SK-N-SH (cell line): ENCODE data around the gene SV2C. TPM values are rescaled to one million over a fixed set of nuclear protein-coding genes. Genes with fewer than 3 reads are reported as not detected.
A peak's percentile ranks its signal among the peaks of the same experiment; 100 is the strongest.

Experiments used
- CTCF ChIA-PET: fragments of 300-600, 350-600 bp; formaldehyde crosslinking; extraction: SDS; loops from one replicate; lab custom pipeline; 2021; lab: Yijun Ruan, JAX
- POLR2A ChIA-PET: fragments of 350-600 bp; sonication (Branson Sonifier 250); formaldehyde crosslinking; extraction: SDS; loops from one replicate; lab custom pipeline; 2020; ENCODE audit warnings: antibody characterized with exemption, inconsistent platforms; lab: Yijun Ruan, JAX
- DNase-seq: peaks from one replicate; pipeline ENCODE4 v3.0.0; 2012
- H2AFZ ChIP-seq: fragments of 200-600 bp; sonication (generic); 2 replicates; pipeline ENCODE4 v1.8.1; 2016; ENCODE audit warnings: antibody characterized with exemption, mild to moderate bottlenecking, low read depth
- H3F3A ChIP-seq: fragments of 200-600 bp; sonication (generic); replicated peaks from 2 replicates; pipeline ENCODE3; 2016; ENCODE audit warnings: antibody characterized with exemption, mild to moderate bottlenecking; ENCODE audit not compliant: insufficient read depth
- H3K27ac ChIP-seq, 2 experiments: fragments of 200-500 bp in 1 of 2; fragments of 200-600 bp in 1 of 2; sonication (Bioruptor generic) in 1 of 2; sonication (generic), shearing (Covaris generic) in 1 of 2; 2 replicates each; pipeline versions ENCODE4 v1.5.1 to v1.6.1; 2014 to 2016; ENCODE audit warnings: low read depth in 2 of 2, inconsistent platforms in 1 of 2, low read length in 1 of 2, mild to moderate bottlenecking in 1 of 2, mixed read lengths in 1 of 2
- H3K27me3 ChIP-seq: fragments of 200-600 bp; sonication (generic), shearing (Covaris generic); 2 replicates; pipeline ENCODE4 v1.6.1; 2016; ENCODE audit warnings: mixed run types; ENCODE audit not compliant: insufficient read depth
- H3K36me3 ChIP-seq, 2 experiments: fragments of 200-500 bp in 1 of 2; fragments of 200-600 bp in 1 of 2; sonication (Bioruptor generic) in 1 of 2; sonication (generic) in 1 of 2; replicated peaks in 1 of 2; 2 replicates each; pipeline versions ENCODE3 to v1.5.1; 2014 to 2016; ENCODE audit warnings: low read length in 1 of 2, mild to moderate bottlenecking in 1 of 2; ENCODE audit not compliant: insufficient read depth in 2 of 2, control insufficient read depth in 1 of 2
- H3K4me1 ChIP-seq, 2 experiments: fragments of 200-500 bp in 1 of 2; fragments of 200-600 bp in 1 of 2; sonication (Bioruptor generic) in 1 of 2; sonication (generic), shearing (Covaris generic) in 1 of 2; 2 replicates each; pipeline versions ENCODE4 v1.5.1 to v1.6.1; 2014 to 2016; ENCODE audit warnings: low read depth in 1 of 2, low read length in 1 of 2, mixed run types in 1 of 2; ENCODE audit not compliant: insufficient read depth in 2 of 2, control insufficient read depth in 1 of 2
- H3K4me2 ChIP-seq: fragments of 200-600 bp; sonication (generic), shearing (Covaris generic); 2 replicates; pipeline ENCODE4 v1.6.1; 2017; ENCODE audit warnings: mixed run types
- H3K4me3 ChIP-seq, 2 experiments: fragments of 200-500 bp in 1 of 2; fragments of 200-600 bp in 1 of 2; sonication (Bioruptor generic) in 1 of 2; sonication (generic), shearing (Covaris generic) in 1 of 2; 2 replicates each; pipeline versions ENCODE4 v1.5.1 to v1.8.1; 2014 to 2016; ENCODE audit warnings: low read depth in 2 of 2, inconsistent platforms in 1 of 2, low read length in 1 of 2, mild to moderate bottlenecking in 1 of 2, mixed read lengths in 1 of 2, moderate library complexity in 1 of 2
- H3K79me2 ChIP-seq: fragments of 200-600 bp; sonication (generic); 2 replicates; pipeline ENCODE4 v1.8.1; 2017; ENCODE audit warnings: mild to moderate bottlenecking; ENCODE audit not compliant: insufficient read depth
- H3K9ac ChIP-seq: fragments of 200-600 bp; sonication (generic); 2 replicates; pipeline ENCODE4 v1.6.1; 2017; ENCODE audit warnings: mixed run types
- H3K9me2 ChIP-seq: fragments of 200-600 bp; sonication (generic); 2 replicates; pipeline ENCODE4 v1.6.1; 2017; ENCODE audit warnings: mixed run types
- H3K9me3 ChIP-seq: fragments of 200-600 bp; sonication (generic); 2 replicates; pipeline ENCODE4 v1.6.1; 2017; ENCODE audit warnings: mixed run types, mild to moderate bottlenecking, moderate library complexity
- H4K20me1 ChIP-seq: fragments of 200-600 bp; sonication (generic); 2 replicates; pipeline ENCODE4 v1.6.1; 2017; ENCODE audit warnings: mild to moderate bottlenecking, mixed run types; ENCODE audit not compliant: insufficient read depth
- CTCF ChIP-seq: fragments of 200-600 bp; sonication (generic); IDR thresholded peaks from 2 replicates; pipeline ENCODE4 v1.6.1; 2017; ENCODE audit warnings: antibody characterized with exemption, mild to moderate bottlenecking, moderate library complexity
- MXI1 ChIP-seq: IDR thresholded peaks from 2 replicates; pipeline ENCODE4 v1.6.1; 2012; ENCODE audit warnings: mild to moderate bottlenecking, low read depth, low read length, improper control_type of control experiment
- NRF1 ChIP-seq: IDR thresholded peaks from 2 replicates; pipeline ENCODE4 v1.6.1; 2012; ENCODE audit warnings: low read depth, mild to moderate bottlenecking, low read length
- RAD21 ChIP-seq: IDR thresholded peaks from 2 replicates; pipeline ENCODE4 v1.6.1; 2012; ENCODE audit warnings: mild to moderate bottlenecking, low read length
- RFX5 ChIP-seq: IDR thresholded peaks from 2 replicates; pipeline ENCODE4 v1.6.1; 2012; ENCODE audit warnings: mild to moderate bottlenecking, improper control_type of control experiment, low read length
- SMC3 ChIP-seq: IDR thresholded peaks from 2 replicates; pipeline ENCODE4 v1.6.1; 2012; ENCODE audit warnings: low read depth, low read length, improper control_type of control experiment
- TAF1 ChIP-seq: IDR thresholded peaks from 2 replicates; pipeline ENCODE4 v1.6.1; 2012; ENCODE audit warnings: low read depth, mild to moderate bottlenecking, low read length, moderate library complexity, borderline replicate concordance
- WGBS: methylation state at CpG from one replicate; pipeline ENCODE4 v1.1.6; 2017; ENCODE audit warnings: low lambda C conversion rate; 5-methylcytosine and 5-hydroxymethylcytosine counted together
- polyA plus RNA-seq, 3 experiments: library from polyadenylated mRNA; depleted of rRNA; stranded (reverse); fragments of >200 nt; gene quantifications; 2 replicates each; pipeline ENCODE4 v1.2.3, GENCODE V29; 2012

SV2C gene
- polyA plus RNA-seq, 1 of the 3 experiments (the other 2 are of a cell fraction): 0.05 TPM

GRCh38 chr5:76074487-76075065, 8.6 kb upstream of the SV2C start:
- H3K36me3 ChIP-seq: no peaks in the 10 kb centered on the region
- POLR2A ChIA-PET: no interaction called here

GRCh38 chr5:76081811-76082771, 1.1 kb upstream of the SV2C start:
- no peaks in the 10 kb centered on the region for H3K79me2 ChIP-seq
- peak overlapping the region in 1 of 2 experiments; percentile 98; a peak in 2 of 4 replicates for H3K27ac ChIP-seq
- H3K36me3 ChIP-seq: no peaks in the 10 kb centered on the region
- H3K4me3 ChIP-seq: peak overlapping the region in 1 of 2 experiments; percentile 55; a peak in 2 of 4 replicates
- ChIA-PET CTCF (interaction anchor here (0.6 to 7.8 kb wide), 8 partner anchors 43 to 536 kb away, joined by 3 to 79 read pairs (median 3); no protein-coding TSS in a partner anchor), POLR2A (interaction anchor here (0.7 kb wide), 1 partner anchor 50 kb away, joined by 4 read pairs; no protein-coding TSS in a partner anchor)
- peaks cover 0 to 2% of the 10 kb centered on the region in 2 experiments; a peak in 2 of 4 replicates for H3K4me1 ChIP-seq
- peaks cover 28% of the 10 kb centered on the region for H3K27me3 ChIP-seq
- no peak overlapping the region for H2AFZ ChIP-seq
- no peaks in the 10 kb centered on the region for H3K9me3 ChIP-seq
- H3F3A ChIP-seq: no peaks in the 10 kb centered on the region
- no peaks in the 10 kb centered on the region for H4K20me1 ChIP-seq
- TF ChIP-seq RAD21 (peak; percentile 13; the same call in 1 of the 2 replicates), NRF1 (no peak)
- WGBS: 8% methylated on average over 18 of the region's 45 CpGs
- no peaks in the 10 kb centered on the region for H3K9me2 ChIP-seq
- peak overlapping the region; percentile 66 for H3K4me2 ChIP-seq
- no peak overlapping the region for H3K9ac ChIP-seq
- peak; percentile 82 for DNase-seq

More at GRCh38 chr5:76074487-76075065, 8.6 kb upstream of the SV2C start:
- DNase-seq: peak; percentile 36
- Histone ChIP-seq H2AFZ (no peak overlapping the region), H3K9ac (no peak overlapping the region), H3F3A (no peaks in the 10 kb centered on the region), H3K27me3 (no peaks in the 10 kb centered on the region), H3K4me1 (no peaks in the 10 kb centered on the region), H3K4me2 (no peak overlapping the region), H3K9me3 (no peaks in the 10 kb centered on the region), H4K20me1 (no peaks in the 10 kb centered on the region), H3K4me3 (no peak overlapping the region), H3K9me2 (no peaks in the 10 kb centered on the region), H3K79me2 (no peaks in the 10 kb centered on the region), H3K27ac (no peak overlapping the region)
- CTCF ChIA-PET: interaction anchor here (0.8 to 1.8 kb wide), 7 partner anchors 49 to 339 kb away, joined by 3 to 7 read pairs (median 4); no protein-coding TSS in a partner anchor
- WGBS: 27% methylated on average over 2 of the region's 2 CpGs
- no peak for TF ChIP-seq RFX5
- TF ChIP-seq SMC3: peak; percentile 52; the same call in 1 of the 2 replicates
- TF ChIP-seq TAF1: no peak
- peak; percentile 77 for TF ChIP-seq RAD21
- TF ChIP-seq CTCF: peak; percentile 48
- no peak for TF ChIP-seq MXI1
